GM23338 (cell line): ENCODE results near the gene DAZAP1. TPM values are rescaled to one million over a fixed set of nuclear protein-coding genes. Genes with fewer than 3 reads are reported as not detected.

Source experiments
- ATAC-seq: fragments of 200-7000 bp; cut with Tn5 transposase; 3 replicates; pipeline ENCODE4 v1.9.1; 2020
- DNase-seq: peaks from one replicate; pipeline ENCODE4 v3.0.0-alpha.2; 2015; ENCODE audit warnings: low spot score
- H2AFZ ChIP-seq: fragments of 200-600 bp; sonication (generic); 2 replicates; pipeline ENCODE4 v1.8.0; 2016; ENCODE audit warnings: antibody characterized with exemption, mild to moderate bottlenecking, moderate library complexity
- H3F3A ChIP-seq: fragments of 200-600 bp; sonication (generic); replicated peaks from 2 replicates; pipeline ENCODE4 v1.8.0; 2017; ENCODE audit warnings: antibody characterized with exemption, mixed run types, low read depth
- H3K27ac ChIP-seq: fragments of 200-600 bp; sonication (generic); 2 replicates; pipeline ENCODE4 v1.6.1; 2016; ENCODE audit warnings: low read depth
- H3K27me3 ChIP-seq: fragments of 200-600 bp; sonication (generic); 2 replicates; pipeline ENCODE4 v1.8.0; 2016; ENCODE audit warnings: mild to moderate bottlenecking, mixed run types, moderate library complexity; ENCODE audit not compliant: insufficient read depth
- H3K36me3 ChIP-seq: fragments of 200-600 bp; sonication (generic); 2 replicates; pipeline ENCODE4 v1.8.0; 2016; ENCODE audit warnings: mild to moderate bottlenecking; ENCODE audit not compliant: insufficient read depth
- H3K4me1 ChIP-seq: fragments of 200-600 bp; sonication (generic); 2 replicates; pipeline ENCODE4 v1.8.0; 2016; ENCODE audit warnings: mild to moderate bottlenecking, moderate library complexity; ENCODE audit not compliant: insufficient read depth
- H3K4me2 ChIP-seq: fragments of 200-600 bp; sonication (generic); 2 replicates; pipeline ENCODE4 v1.7.1; 2017; ENCODE audit warnings: mixed run types
- H3K4me3 ChIP-seq: fragments of 200-600 bp; sonication (generic); 2 replicates; pipeline ENCODE4 v1.6.1; 2016; ENCODE audit warnings: mixed run types
- H3K79me2 ChIP-seq: fragments of 200-600 bp; sonication (generic); replicated peaks from 2 replicates; pipeline ENCODE4 v1.8.0; 2017; ENCODE audit warnings: mild to moderate bottlenecking; ENCODE audit not compliant: insufficient read depth
- H3K9me2 ChIP-seq: fragments of 200-600 bp; sonication (generic); 2 replicates; pipeline ENCODE4 v1.8.0; 2017; ENCODE audit not compliant: insufficient read depth
- H4K20me1 ChIP-seq: fragments of 200-600 bp; sonication (generic); replicated peaks from 2 replicates; pipeline ENCODE4 v1.8.0; 2017; ENCODE audit warnings: mild to moderate bottlenecking; ENCODE audit not compliant: insufficient read depth
- H3K27ac Mint-ChIP-seq: 2 replicates; pipeline ENCODE4 v1.8.0; 2020; ENCODE audit warnings: inconsistent platforms, mild to moderate bottlenecking, moderate library complexity, mixed read lengths
- H3K27me3 Mint-ChIP-seq: 3 replicates; pipeline ENCODE4 v1.8.0; 2022; ENCODE audit warnings: low read depth, mild to moderate bottlenecking, moderate library complexity, mixed read lengths, inconsistent platforms; ENCODE audit not compliant: insufficient read depth, poor library complexity
- H3K36me3 Mint-ChIP-seq: 3 replicates; pipeline ENCODE4 v1.8.0; 2021; ENCODE audit warnings: low read depth, mild to moderate bottlenecking, inconsistent platforms, moderate library complexity, mixed read lengths
- H3K4me1 Mint-ChIP-seq: 3 replicates; pipeline ENCODE4 v1.8.0; 2020; ENCODE audit warnings: mild to moderate bottlenecking, inconsistent platforms, mixed read lengths
- H3K4me3 Mint-ChIP-seq: 3 replicates; pipeline ENCODE4 v1.8.0; 2021; ENCODE audit warnings: moderate library complexity, mild to moderate bottlenecking, inconsistent platforms, mixed read lengths
- H3K9me3 Mint-ChIP-seq: 3 replicates; pipeline ENCODE4 v1.8.0; 2020; ENCODE audit warnings: moderate library complexity, mild to moderate bottlenecking, inconsistent platforms, mixed read lengths
- CREB1 ChIP-seq: fragments of 250-450 bp; sonication (Bioruptor Pico); IDR thresholded peaks from 2 replicates; pipeline ENCODE4 v1.5.0; 2020; ENCODE audit warnings: low read depth, mild to moderate bottlenecking, moderate library complexity
- CTCF ChIP-seq, 2 experiments: fragments of 200-600 bp in 1 of 2; sonication (generic) in 1 of 2; conservative IDR thresholded peaks; 2 replicates each; pipeline versions ENCODE4 v1.5.1 to v1.6.1; 2016 to 2017; ENCODE audit warnings: antibody characterized with exemption in 2 of 2, low read depth in 2 of 2, mild to moderate bottlenecking in 2 of 2, moderate library complexity in 1 of 2
- EZH2 ChIP-seq: fragments of 200-600 bp; sonication (generic); IDR thresholded peaks from one replicate; pipeline ENCODE4 v1.8.0; 2017; ENCODE audit warnings: antibody characterized with exemption, mild to moderate bottlenecking, low read depth; ENCODE audit not compliant: unreplicated experiment
- EZH2phosphoT487 ChIP-seq: fragments of 200-600 bp; sonication (generic); IDR thresholded peaks from one replicate; pipeline ENCODE4 v1.8.1; 2018; ENCODE audit warnings: antibody characterized with exemption; ENCODE audit not compliant: unreplicated experiment
- JUNB ChIP-seq: IDR thresholded peaks from one replicate; pipeline ENCODE4 v1.6.1; 2016; ENCODE audit warnings: antibody characterized with exemption; ENCODE audit not compliant: unreplicated experiment
- NANOG ChIP-seq: IDR thresholded peaks from 2 replicates; pipeline ENCODE4 v1.6.1; 2016; ENCODE audit warnings: antibody characterized with exemption, borderline replicate concordance
- POLR2AphosphoS5 ChIP-seq: IDR thresholded peaks from 2 replicates; pipeline ENCODE4 v1.6.1; 2016; ENCODE audit warnings: antibody characterized with exemption, low read depth
- ZNF114 ChIP-seq: fragments of 250-450 bp; sonication (Bioruptor Pico); IDR thresholded peaks from 2 replicates; pipeline ENCODE4 v1.5.0; 2020; ENCODE audit warnings: mild to moderate bottlenecking, moderate library complexity
- polyA plus RNA-seq: library from polyadenylated mRNA; unstranded; fragments of >200 nt; fragmentation: Nextera tagmentation; extraction: Ambion mirVana; gene quantifications from 2 replicates; pipeline ENCODE4 v1.2.1, GENCODE V29; 2016
- total RNA-seq: library from RNA; depleted of rRNA; stranded (reverse); fragments of >200 nt; shearing (Covaris generic); gene quantifications from 2 replicates; pipeline ENCODE4 v1.2.3, GENCODE V29; 2014
- TF ChIP-seq, protein P1 (sequence below): IDR thresholded peaks from one replicate; pipeline ENCODE4 v1.6.1; 2018; ENCODE audit warnings: antibody characterized with exemption; ENCODE audit not compliant: unreplicated experiment

The DAZAP1 gene
- total and polyA plus RNA-seq, 2 experiments from 2014 or later: 44.1 to 194 TPM

- H3K27ac Mint-ChIP-seq: no peak overlapping the region
- Histone ChIP-seq H3K79me2 (no peaks in the 10 kb centered on the region), H3K4me2 (no peak overlapping the region), H3F3A (0 out of 2 replicates have a peak, but pooled peaks cover 7% of the 10 kb centered on the region), H3K4me1 (no peaks in the 10 kb centered on the region; the same call in 1 of the 2 replicates), H3K9me2 (no peaks in the 10 kb centered on the region), H3K4me3 (no peak overlapping the region), H3K36me3 (no peaks in the 10 kb centered on the region), H4K20me1 (peaks cover 4% of the 10 kb centered on the region; the same call in 1 of the 2 replicates), H2AFZ (no peak overlapping the region), H3K27ac (no peak overlapping the region), H3K27me3 (peaks cover 33% of the 10 kb centered on the region)
- TF ChIP-seq POLR2AphosphoS5: no peak
- no peak for TF ChIP-seq CREB1 (CRISPR knock-in tag)
- no peak for TF ChIP-seq ZNF114 (CRISPR knock-in tag)
- TF ChIP-seq NANOG: no peak
- TF ChIP-seq, protein P1, sequence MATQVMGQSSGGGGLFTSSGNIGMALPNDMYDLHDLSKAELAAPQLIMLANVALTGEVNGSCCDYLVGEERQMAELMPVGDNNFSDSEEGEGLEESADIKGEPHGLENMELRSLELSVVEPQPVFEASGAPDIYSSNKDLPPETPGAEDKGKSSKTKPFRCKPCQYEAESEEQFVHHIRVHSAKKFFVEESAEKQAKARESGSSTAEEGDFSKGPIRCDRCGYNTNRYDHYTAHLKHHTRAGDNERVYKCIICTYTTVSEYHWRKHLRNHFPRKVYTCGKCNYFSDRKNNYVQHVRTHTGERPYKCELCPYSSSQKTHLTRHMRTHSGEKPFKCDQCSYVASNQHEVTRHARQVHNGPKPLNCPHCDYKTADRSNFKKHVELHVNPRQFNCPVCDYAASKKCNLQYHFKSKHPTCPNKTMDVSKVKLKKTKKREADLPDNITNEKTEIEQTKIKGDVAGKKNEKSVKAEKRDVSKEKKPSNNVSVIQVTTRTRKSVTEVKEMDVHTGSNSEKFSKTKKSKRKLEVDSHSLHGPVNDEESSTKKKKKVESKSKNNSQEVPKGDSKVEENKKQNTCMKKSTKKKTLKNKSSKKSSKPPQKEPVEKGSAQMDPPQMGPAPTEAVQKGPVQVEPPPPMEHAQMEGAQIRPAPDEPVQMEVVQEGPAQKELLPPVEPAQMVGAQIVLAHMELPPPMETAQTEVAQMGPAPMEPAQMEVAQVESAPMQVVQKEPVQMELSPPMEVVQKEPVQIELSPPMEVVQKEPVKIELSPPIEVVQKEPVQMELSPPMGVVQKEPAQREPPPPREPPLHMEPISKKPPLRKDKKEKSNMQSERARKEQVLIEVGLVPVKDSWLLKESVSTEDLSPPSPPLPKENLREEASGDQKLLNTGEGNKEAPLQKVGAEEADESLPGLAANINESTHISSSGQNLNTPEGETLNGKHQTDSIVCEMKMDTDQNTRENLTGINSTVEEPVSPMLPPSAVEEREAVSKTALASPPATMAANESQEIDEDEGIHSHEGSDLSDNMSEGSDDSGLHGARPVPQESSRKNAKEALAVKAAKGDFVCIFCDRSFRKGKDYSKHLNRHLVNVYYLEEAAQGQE: no peak
- no peak for TF ChIP-seq JUNB
- TF ChIP-seq EZH2phosphoT487: no peak
- TF ChIP-seq EZH2: no peak
- H3K27me3 Mint-ChIP-seq: peaks cover 43% of the 10 kb centered on the region
- ATAC-seq (no peak), DNase-seq (no peak)
- no peak overlapping the region for H3K4me3 Mint-ChIP-seq
- H3K4me1 Mint-ChIP-seq: peaks cover 4% of the 10 kb centered on the region; the same call in 2 of the 3 replicates
- H3K36me3 Mint-ChIP-seq: peaks cover 7% of the 10 kb centered on the region; the same call in 2 of the 3 replicates
- no peaks in the 10 kb centered on the region for H3K9me3 Mint-ChIP-seq
These were observed 54.5 kb downstream of the DAZAP1 start for GRCh38 chr19:1461862-1462261.

DNA sequence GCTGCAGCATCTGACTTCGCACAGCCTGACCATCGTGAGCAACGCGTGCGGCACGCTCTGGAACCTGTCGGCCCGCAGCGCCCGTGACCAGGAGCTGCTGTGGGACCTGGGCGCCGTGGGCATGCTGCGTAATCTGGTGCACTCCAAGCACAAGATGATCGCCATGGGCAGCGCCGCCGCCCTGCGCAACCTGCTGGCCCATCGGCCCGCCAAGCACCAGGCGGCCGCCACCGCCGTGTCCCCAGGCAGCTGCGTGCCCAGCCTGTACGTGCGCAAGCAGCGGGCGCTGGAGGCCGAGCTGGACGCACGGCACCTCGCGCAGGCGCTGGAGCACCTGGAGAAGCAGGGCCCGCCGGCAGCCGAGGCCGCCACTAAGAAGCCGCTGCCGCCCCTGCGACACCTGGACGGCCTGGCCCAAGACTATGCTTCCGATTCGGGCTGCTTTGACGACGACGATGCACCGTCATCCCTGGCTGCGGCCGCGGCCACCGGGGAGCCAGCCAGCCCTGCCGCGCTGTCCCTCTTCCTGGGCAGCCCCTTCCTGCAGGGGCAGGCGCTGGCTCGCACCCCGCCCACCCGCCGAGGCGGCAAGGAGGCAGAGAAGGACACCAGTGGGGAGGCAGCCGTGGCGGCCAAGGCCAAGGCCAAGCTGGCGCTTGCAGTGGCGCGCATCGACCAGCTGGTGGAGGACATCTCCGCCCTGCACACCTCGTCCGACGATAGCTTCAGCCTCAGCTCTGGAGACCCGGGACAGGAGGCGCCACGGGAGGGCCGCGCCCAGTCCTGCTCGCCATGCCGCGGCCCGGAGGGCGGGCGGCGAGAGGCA, 58.0 kb downstream of the DAZAP1 start:
- Histone ChIP-seq H3K4me2 (no peak overlapping the region), H3K4me1 (no peaks in the 10 kb centered on the region; the same call in 1 of the 2 replicates), H3F3A (0 out of 2 replicates have a peak, but pooled peaks cover 7% of the 10 kb centered on the region), H3K9me2 (no peaks in the 10 kb centered on the region), H4K20me1 (no peaks in the 10 kb centered on the region), H3K4me3 (peak overlapping the region; percentile 37; the same call in 1 of the 2 replicates), H2AFZ (no peak overlapping the region), H3K27me3 (peaks cover 66% of the 10 kb centered on the region), H3K79me2 (no peaks in the 10 kb centered on the region), H3K36me3 (no peaks in the 10 kb centered on the region), H3K27ac (no peak overlapping the region)
- Mint-ChIP-seq H3K4me1 (peaks cover 3% of the 10 kb centered on the region; the same call in 1 of the 3 replicates), H3K4me3 (no peak overlapping the region), H3K36me3 (no peaks in the 10 kb centered on the region), H3K9me3 (no peaks in the 10 kb centered on the region), H3K27ac (no peak overlapping the region), H3K27me3 (peaks cover 54% of the 10 kb centered on the region)
- peak; percentile 40 to 50 for TF ChIP-seq CTCF (conservative IDR thresholded peaks at IDR 0.05; ENCODE audit: low read depth in 2 of 2)
- TF ChIP-seq NANOG: no peak
- ATAC-seq (peak; percentile 26), DNase-seq (peak; percentile 78)
